AG04449 (cell line): Measurements from ENCODE around the gene COL4A4.
"Not testable (repeated sequence)": the region's sequence is repeated elsewhere in the genome, so short reads cannot be mapped to it uniquely, and the experiment has no call there.

Source experiments
- CTCF ChIA-PET: fragments of 350-600 bp; formaldehyde crosslinking; extraction: SDS; loops from one replicate; lab custom pipeline; 2021; ENCODE audit warnings: antibody characterized with exemption; lab: Yijun Ruan, JAX
- POLR2A ChIA-PET: fragments of 400-600, 350-600 bp; formaldehyde crosslinking; extraction: SDS; loops from one replicate; lab custom pipeline; 2020; ENCODE audit warnings: antibody characterized with exemption, inconsistent platforms; lab: Yijun Ruan, JAX
- DNase-seq: peaks from one replicate; pipeline ENCODE4 v3.0.0-alpha.2; 2010; ENCODE audit warnings: low read depth, low spot score
- H3K4me3 ChIP-seq: 2 replicates; pipeline ENCODE4 v1.5.1; 2011; ENCODE audit warnings: low read depth, mild to moderate bottlenecking, control low read depth, low read length
- CTCF ChIP-seq: IDR thresholded peaks from one replicate; pipeline ENCODE4 v1.5.1; 2011; ENCODE audit warnings: mild to moderate bottlenecking, moderate library complexity, low read length, control low read depth, inconsistent platforms; ENCODE audit not compliant: insufficient read depth; ENCODE audit errors: missing control alignments

COL4A4 gene

GRCh38 chr2:227177592-227178336, 13.8 kb upstream of the COL4A4 start:
- ChIA-PET CTCF (interaction anchor here (0.7 kb wide), 1 partner anchor 1344 kb away, joined by 3 read pairs; no protein-coding TSS in a partner anchor), POLR2A (no interaction called here)
- DNase-seq, result no peak
- no peak overlapping the region for H3K4me3 ChIP-seq
- TF ChIP-seq CTCF, result no peak

- CTCF ChIA-PET, result interaction anchor here (1.3 kb wide), 1 partner anchor 66 kb away, joined by 3 read pairs; no protein-coding TSS in a partner anchor
- H3K4me3 ChIP-seq, DNase-seq, POLR2A ChIA-PET: not testable (repeated sequence)
Observed at GRCh38 chr2:227171779-227172178, 7.8 kb upstream of the COL4A4 start.

GRCh38 chr2:227164763-227165291, 822 bp upstream of the COL4A4 start:
- H3K4me3 ChIP-seq, result no peak overlapping the region
- no peak for TF ChIP-seq CTCF
- no peak for DNase-seq
- ChIA-PET CTCF (no interaction called here), POLR2A (no interaction called here)

GRCh38 chr2:227163485-227163997, 464 bp downstream of the COL4A4 start:
- no peak for TF ChIP-seq CTCF
- H3K4me3 ChIP-seq, result no peak overlapping the region
- ChIA-PET CTCF (no interaction called here), POLR2A (no interaction called here)
- DNase-seq, result no peak

- POLR2A ChIA-PET, result no interaction called here
- CTCF ChIA-PET, result no interaction called here
- DNase-seq, result no peak
- no peak overlapping the region for H3K4me3 ChIP-seq
- no peak for TF ChIP-seq CTCF
Observed at GRCh38 chr2:227161947-227162346, 2.1 kb downstream of the COL4A4 start.

GRCh38 chr2:227160164-227160563, 3.8 kb downstream of the COL4A4 start:
- ChIA-PET POLR2A (no interaction called here), CTCF (no interaction called here)
- TF ChIP-seq CTCF, result no peak
- no peak overlapping the region for H3K4me3 ChIP-seq
- no peak for DNase-seq
